Neural progenitor cell (in vitro differentiated cells): ENCODE results near the gene ANKRD33. TPM values are rescaled to one million over a fixed set of nuclear protein-coding genes. Genes with fewer than 3 reads are reported as not detected.

ENCODE experiments used
- DNase-seq: peaks from one replicate; pipeline ENCODE4 v3.0.0-alpha.2; 2016; ENCODE audit warnings: low spot score
- H2AFZ ChIP-seq: fragments of 200-600 bp; sonication (generic); replicated peaks from 2 replicates; pipeline ENCODE4 v1.6.1; 2016; ENCODE audit warnings: antibody characterized with exemption
- H3F3A ChIP-seq: fragments of 200-600 bp; sonication (generic); 2 replicates; pipeline ENCODE4 v1.6.1; 2016; ENCODE audit warnings: antibody characterized with exemption, low read depth
- H3K27ac ChIP-seq: fragments of 200-600 bp; sonication (generic); 2 replicates; pipeline ENCODE4 v1.5.1; 2016; ENCODE audit warnings: mild to moderate bottlenecking
- H3K27me3 ChIP-seq: fragments of 200-600 bp; sonication (generic); 2 replicates; pipeline ENCODE4 v1.6.1; 2016; ENCODE audit warnings: mild to moderate bottlenecking, moderate library complexity
- H3K36me3 ChIP-seq: fragments of 200-600 bp; sonication (generic); 2 replicates; pipeline ENCODE4 v1.5.1; 2016
- H3K4me1 ChIP-seq: fragments of 200-600 bp; sonication (generic); 2 replicates; pipeline ENCODE4 v1.6.1; 2016; ENCODE audit warnings: mixed run types
- H3K4me2 ChIP-seq: fragments of 200-600 bp; sonication (generic); 2 replicates; pipeline ENCODE4 v1.6.1; 2016
- H3K4me3 ChIP-seq: fragments of 200-600 bp; sonication (generic); 2 replicates; pipeline ENCODE4 v1.5.1; 2016
- H3K79me2 ChIP-seq: fragments of 200-600 bp; sonication (generic); 2 replicates; pipeline ENCODE4 v1.6.1; 2016; ENCODE audit warnings: low read depth
- H3K9ac ChIP-seq: fragments of 200-600 bp; sonication (generic); 2 replicates; pipeline ENCODE4 v1.6.1; 2016
- H3K9me3 ChIP-seq: fragments of 200-600 bp; sonication (generic); 2 replicates; pipeline ENCODE4 v1.5.1; 2016; ENCODE audit warnings: low read depth
- H4K20me1 ChIP-seq: fragments of 200-600 bp; sonication (generic); 2 replicates; pipeline ENCODE4 v1.6.1; 2016; ENCODE audit warnings: low read depth
- H3K27ac Mint-ChIP-seq: 3 replicates; pipeline ENCODE4 v1.8.0; 2021; ENCODE audit warnings: mixed read lengths
- H3K27me3 Mint-ChIP-seq: 2 replicates; pipeline ENCODE4 v1.8.0; 2022; ENCODE audit warnings: low read depth, mild to moderate bottlenecking, inconsistent platforms, moderate library complexity, mixed read lengths; ENCODE audit not compliant: insufficient read depth
- H3K36me3 Mint-ChIP-seq: 3 replicates; pipeline ENCODE4 v1.8.0; 2021; ENCODE audit warnings: mixed read lengths
- H3K4me1 Mint-ChIP-seq: 3 replicates; pipeline ENCODE4 v1.8.0; 2021; ENCODE audit warnings: mixed read lengths
- H3K4me3 Mint-ChIP-seq: 3 replicates; pipeline ENCODE4 v1.8.0; 2021; ENCODE audit warnings: mild to moderate bottlenecking, moderate library complexity, mixed read lengths
- H3K9me3 Mint-ChIP-seq: 3 replicates; pipeline ENCODE4 v1.8.0; 2020; ENCODE audit warnings: mixed read lengths
- EZH2 ChIP-seq: fragments of 200-600 bp; sonication (generic); IDR thresholded peaks from 2 replicates; pipeline ENCODE4 v1.6.1; 2017; ENCODE audit warnings: antibody characterized with exemption, mild to moderate bottlenecking, moderate library complexity
- EZH2phosphoT487 ChIP-seq: fragments of 200-600 bp; sonication (generic); IDR thresholded peaks from 2 replicates; pipeline ENCODE4 v1.6.1; 2017; ENCODE audit warnings: antibody characterized with exemption
- total RNA-seq: library from RNA; depleted of rRNA; stranded (reverse); fragments of >200 nt; gene quantifications from 2 replicates; pipeline ENCODE4 v1.2.3, GENCODE V29; 2015; ENCODE audit warnings: low replicate concordance
- TF ChIP-seq, protein P1 (sequence below): fragments of 200-600 bp; sonication (generic); IDR thresholded peaks from 2 replicates; pipeline ENCODE4 v1.5.1; 2017; ENCODE audit warnings: antibody characterized with exemption, mild to moderate bottlenecking

ANKRD33 gene
- total RNA-seq, 1 donor from 2014 or later, result 0.39 TPM

DNA sequence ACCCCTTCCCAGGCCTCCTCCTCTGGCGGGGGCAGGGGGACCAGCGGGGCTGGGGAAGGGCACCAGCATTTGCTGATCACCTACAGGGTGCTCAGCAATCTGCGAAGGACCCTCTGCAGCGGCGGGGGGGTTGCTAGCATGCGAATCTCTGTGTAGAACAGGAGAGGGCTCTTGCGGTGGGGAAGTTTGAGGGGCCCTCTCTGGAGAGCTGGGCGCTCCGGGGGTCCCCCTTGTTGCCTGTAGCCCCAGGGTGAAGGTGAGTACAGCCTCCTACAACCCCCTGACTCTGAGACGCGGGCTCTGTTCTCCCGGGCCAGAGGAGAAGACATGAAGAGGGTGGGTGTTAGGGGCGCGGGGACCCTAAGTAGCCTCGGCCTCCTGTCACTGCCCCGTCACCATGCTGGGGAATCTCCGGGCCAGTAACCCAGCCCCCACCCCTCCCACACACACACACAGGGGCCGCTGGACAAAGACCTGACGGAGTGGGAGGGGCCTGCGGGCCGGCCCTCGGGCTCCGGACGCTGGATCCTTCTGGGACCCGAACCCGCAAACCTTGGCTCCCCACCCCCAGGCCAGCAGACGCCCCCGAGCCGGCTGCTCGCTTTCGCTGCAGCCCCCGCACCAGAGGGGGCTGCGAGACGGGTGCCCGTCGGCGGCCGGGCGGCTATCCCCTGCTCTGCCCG, 40.1 kb upstream of the ANKRD33 start:
- H3K36me3 Mint-ChIP-seq, result no peaks in the 10 kb centered on the region
- H3K4me2 ChIP-seq, result peak overlapping the region; percentile 88
- peak overlapping the region; percentile 97 for H3K4me3 ChIP-seq
- peaks cover 25% of the 10 kb centered on the region for H3K4me1 ChIP-seq
- H3K9me3 Mint-ChIP-seq, result peaks cover 3% of the 10 kb centered on the region
- H4K20me1 ChIP-seq, result peaks cover 52% of the 10 kb centered on the region
- no peak for TF ChIP-seq EZH2
- TF ChIP-seq, protein P1, sequence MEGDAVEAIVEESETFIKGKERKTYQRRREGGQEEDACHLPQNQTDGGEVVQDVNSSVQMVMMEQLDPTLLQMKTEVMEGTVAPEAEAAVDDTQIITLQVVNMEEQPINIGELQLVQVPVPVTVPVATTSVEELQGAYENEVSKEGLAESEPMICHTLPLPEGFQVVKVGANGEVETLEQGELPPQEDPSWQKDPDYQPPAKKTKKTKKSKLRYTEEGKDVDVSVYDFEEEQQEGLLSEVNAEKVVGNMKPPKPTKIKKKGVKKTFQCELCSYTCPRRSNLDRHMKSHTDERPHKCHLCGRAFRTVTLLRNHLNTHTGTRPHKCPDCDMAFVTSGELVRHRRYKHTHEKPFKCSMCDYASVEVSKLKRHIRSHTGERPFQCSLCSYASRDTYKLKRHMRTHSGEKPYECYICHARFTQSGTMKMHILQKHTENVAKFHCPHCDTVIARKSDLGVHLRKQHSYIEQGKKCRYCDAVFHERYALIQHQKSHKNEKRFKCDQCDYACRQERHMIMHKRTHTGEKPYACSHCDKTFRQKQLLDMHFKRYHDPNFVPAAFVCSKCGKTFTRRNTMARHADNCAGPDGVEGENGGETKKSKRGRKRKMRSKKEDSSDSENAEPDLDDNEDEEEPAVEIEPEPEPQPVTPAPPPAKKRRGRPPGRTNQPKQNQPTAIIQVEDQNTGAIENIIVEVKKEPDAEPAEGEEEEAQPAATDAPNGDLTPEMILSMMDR, result no peak
- no peak for TF ChIP-seq EZH2phosphoT487
- H3K36me3 ChIP-seq, result no peaks in the 10 kb centered on the region
- H3K27me3 Mint-ChIP-seq, result peaks cover 12% of the 10 kb centered on the region
- no peak overlapping the region for H2AFZ ChIP-seq
- H3K27ac ChIP-seq, result peak overlapping the region; percentile 79
- DNase-seq, result peak; percentile 87
- H3K27ac Mint-ChIP-seq, result peak overlapping the region; percentile 50
- H3K4me3 Mint-ChIP-seq, result peak overlapping the region; percentile 89
- no peaks in the 10 kb centered on the region for H3K9me3 ChIP-seq
- peaks cover 53% of the 10 kb centered on the region for H3K79me2 ChIP-seq
- peak overlapping the region; percentile 43 for H3K9ac ChIP-seq
- peaks cover 37% of the 10 kb centered on the region for H3F3A ChIP-seq
- H3K27me3 ChIP-seq, result peaks cover 4% of the 10 kb centered on the region
- H3K4me1 Mint-ChIP-seq, result peaks cover 63% of the 10 kb centered on the region

GRCh38 chr12:51848326-51848727, 39.6 kb upstream of the ANKRD33 start, which contains the start of gene FIGNL2:
Gene FIGNL2, minus strand, starts transcription at chr12:51848718. Its CDS starts 26,305 bp downstream, at chr12:51822413.
- Histone ChIP-seq H3K27me3 (peaks cover 4% of the 10 kb centered on the region), H3K4me3 (peak within 1 kb of the TSS; percentile 97), H4K20me1 (peaks cover 47% of the 10 kb centered on the region), H3K4me1 (peaks cover 22% of the 10 kb centered on the region), H3K4me2 (peak within 1 kb of the TSS; percentile 88), H3K9me3 (no peaks in the 10 kb centered on the region), H3K9ac (peak within 1 kb of the TSS; percentile 43), H3K79me2 (peaks cover 48% of the 10 kb centered on the region), H2AFZ (no peak within 1 kb of the TSS), H3K27ac (peak within 1 kb of the TSS; percentile 79), H3K36me3 (no peaks in the 10 kb centered on the region), H3F3A (peaks cover 35% of the 10 kb centered on the region)
- Mint-ChIP-seq H3K4me3 (peak within 1 kb of the TSS; percentile 89), H3K27ac (peak within 1 kb of the TSS; percentile 50), H3K27me3 (peaks cover 15% of the 10 kb centered on the region), H3K36me3 (peaks cover 4% of the 10 kb centered on the region), H3K4me1 (peaks cover 65% of the 10 kb centered on the region), H3K9me3 (peaks cover 3% of the 10 kb centered on the region)
- TF ChIP-seq, protein P1, result no peak
- no peak for TF ChIP-seq EZH2
- no peak for TF ChIP-seq EZH2phosphoT487
- DNase-seq, result peak; percentile 79

DNA sequence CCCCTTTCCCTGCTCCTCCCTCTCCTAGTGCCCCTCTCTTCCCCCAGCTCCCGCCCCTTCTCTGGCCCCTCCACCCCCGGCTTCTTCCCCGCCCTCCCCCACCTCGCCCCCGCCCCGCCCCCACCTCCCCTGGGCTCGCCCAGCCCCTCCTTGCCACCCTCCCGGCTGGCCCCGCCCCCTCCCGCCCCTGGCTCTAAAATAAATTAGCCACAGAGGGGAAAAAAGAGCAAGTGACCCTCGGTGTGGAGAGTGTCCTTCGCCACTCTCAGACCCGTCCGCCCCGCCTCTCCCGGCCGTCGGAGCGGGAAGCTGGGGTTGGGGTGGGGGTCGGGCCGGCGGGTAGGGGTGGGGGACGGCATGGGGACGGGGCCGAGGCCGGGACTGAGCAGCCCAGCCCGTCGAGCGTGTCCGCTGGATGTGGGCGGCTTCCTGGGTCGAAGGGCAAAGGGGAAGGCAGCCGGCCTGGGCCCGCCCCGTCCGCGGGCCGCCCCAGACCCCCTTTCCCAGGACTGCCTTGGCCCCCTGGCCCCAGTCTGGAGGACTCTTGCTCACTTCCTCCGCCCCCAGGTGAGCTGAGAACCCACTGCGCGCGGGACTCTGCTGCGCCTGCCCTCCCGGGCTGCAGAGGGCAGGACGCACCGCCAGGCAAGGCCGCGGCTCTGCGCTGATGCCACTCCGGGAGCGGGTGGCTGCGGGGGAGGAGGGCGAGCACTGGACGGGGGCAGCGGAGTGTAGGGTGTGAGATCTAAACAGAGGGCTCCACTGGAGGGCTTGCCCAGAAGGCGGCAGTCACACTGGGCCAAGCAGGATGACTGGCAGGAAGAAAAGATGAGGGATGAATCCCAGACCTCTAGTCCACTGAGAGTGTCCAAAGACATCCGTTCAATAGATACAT, 38.8 kb upstream of the ANKRD33 start:
- Histone ChIP-seq H3K27me3 (peaks cover 4% of the 10 kb centered on the region), H3K4me3 (peak overlapping the region; percentile 97), H4K20me1 (peaks cover 39% of the 10 kb centered on the region), H2AFZ (no peak overlapping the region), H3K4me2 (peak overlapping the region; percentile 88), H3K4me1 (peaks cover 22% of the 10 kb centered on the region), H3K9ac (no peak overlapping the region), H3F3A (peaks cover 35% of the 10 kb centered on the region), H3K79me2 (peaks cover 40% of the 10 kb centered on the region), H3K9me3 (no peaks in the 10 kb centered on the region), H3K36me3 (no peaks in the 10 kb centered on the region), H3K27ac (no peak overlapping the region)
- Mint-ChIP-seq H3K4me1 (peaks cover 63% of the 10 kb centered on the region), H3K36me3 (peaks cover 4% of the 10 kb centered on the region), H3K4me3 (peak overlapping the region; percentile 76), H3K27ac (peak overlapping the region; percentile 50), H3K27me3 (peaks cover 17% of the 10 kb centered on the region), H3K9me3 (peaks cover 3% of the 10 kb centered on the region)
- TF ChIP-seq EZH2phosphoT487, result no peak
- TF ChIP-seq, protein P1, result peak; percentile 40
- TF ChIP-seq EZH2, result no peak
- peak; percentile 89 for DNase-seq
